Measurements from ENCODE around the gene CNFN.
A peak's percentile ranks its signal among the peaks of the same experiment; 100 is the strongest.

The CNFN gene

GRCh38 chr19:42407816-42408175 lies 17.7 kb upstream of the CNFN start:
- no peak for DNase-seq

DNA sequence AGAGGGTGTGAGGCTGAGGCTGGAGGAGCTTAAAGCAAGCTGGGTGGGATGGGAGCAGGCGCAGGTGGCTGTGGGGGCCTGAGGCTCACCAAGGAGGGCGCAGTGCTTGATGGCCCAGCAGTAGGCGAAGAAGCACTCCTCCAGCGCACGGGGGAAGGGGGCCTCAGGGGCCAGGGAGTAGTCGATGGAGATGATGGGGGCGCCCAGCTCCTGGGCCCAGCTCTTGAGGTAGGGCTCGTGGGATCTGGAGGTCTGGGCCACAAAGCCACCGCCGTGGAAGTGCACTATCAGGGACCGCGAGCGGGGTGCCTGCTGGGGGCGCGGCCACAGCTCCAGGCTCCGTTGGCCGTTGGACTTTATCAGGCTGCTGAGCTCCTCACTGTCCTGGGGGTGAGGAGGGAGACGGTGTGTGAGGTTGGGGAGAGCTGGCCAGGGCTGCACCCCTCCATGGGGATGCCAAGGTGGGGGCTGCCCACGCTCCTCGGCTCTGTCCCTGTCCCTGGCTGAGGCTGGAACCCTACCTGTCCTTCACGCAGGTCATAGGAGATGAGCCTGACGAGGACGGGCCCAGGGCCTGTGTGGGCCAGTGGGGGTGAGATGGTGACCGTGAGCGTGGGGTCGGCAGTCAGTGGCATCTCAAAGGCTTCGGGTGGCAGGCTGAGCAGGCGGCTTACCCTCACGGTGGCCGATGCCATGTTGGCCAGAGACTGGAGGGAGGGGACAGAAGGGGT lies 17.2 kb upstream of the CNFN start:
- DNase-seq = no peak

DNA sequence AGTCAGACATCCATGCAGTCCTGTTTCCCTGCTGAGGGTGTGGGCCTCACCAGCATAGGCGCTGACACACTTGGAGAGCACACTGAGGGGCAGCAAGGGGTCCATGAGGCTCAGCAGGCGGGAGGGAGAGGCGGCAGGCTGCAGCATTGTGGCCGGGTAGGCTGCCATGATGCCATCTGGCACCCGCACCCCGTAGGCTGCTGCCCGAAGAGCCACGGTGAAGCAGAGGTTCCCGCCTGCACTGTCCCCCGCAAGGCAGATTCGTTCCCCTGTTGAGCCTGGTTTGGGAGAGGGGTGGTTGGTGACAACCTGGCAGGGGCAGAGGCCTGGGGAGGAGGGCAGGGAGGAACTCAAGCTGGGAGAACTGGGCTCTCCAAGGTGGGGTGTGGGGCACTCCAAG lies 16.0 kb upstream of the CNFN start:
- DNase-seq = no peak

DNA sequence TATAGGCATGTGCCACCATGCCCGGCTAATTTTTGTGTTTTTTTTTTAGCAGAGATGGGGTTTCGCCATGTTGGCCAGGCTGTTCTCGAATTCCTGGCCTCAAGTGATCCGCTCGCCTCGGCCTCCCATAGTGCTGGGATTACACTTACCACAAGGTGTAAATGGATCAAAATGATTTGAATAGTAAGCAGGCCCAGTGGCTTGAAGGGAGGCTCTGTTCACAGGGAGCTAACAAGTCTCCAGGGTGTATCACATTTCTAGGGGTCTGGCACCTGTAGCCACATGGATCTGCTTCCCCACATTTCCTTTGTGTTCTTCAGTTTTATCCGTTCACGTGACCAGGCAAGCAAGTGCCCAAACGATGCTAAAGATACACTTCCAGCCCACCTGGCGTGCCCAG lies 13.5 kb upstream of the CNFN start:
- no peak for DNase-seq

DNA sequence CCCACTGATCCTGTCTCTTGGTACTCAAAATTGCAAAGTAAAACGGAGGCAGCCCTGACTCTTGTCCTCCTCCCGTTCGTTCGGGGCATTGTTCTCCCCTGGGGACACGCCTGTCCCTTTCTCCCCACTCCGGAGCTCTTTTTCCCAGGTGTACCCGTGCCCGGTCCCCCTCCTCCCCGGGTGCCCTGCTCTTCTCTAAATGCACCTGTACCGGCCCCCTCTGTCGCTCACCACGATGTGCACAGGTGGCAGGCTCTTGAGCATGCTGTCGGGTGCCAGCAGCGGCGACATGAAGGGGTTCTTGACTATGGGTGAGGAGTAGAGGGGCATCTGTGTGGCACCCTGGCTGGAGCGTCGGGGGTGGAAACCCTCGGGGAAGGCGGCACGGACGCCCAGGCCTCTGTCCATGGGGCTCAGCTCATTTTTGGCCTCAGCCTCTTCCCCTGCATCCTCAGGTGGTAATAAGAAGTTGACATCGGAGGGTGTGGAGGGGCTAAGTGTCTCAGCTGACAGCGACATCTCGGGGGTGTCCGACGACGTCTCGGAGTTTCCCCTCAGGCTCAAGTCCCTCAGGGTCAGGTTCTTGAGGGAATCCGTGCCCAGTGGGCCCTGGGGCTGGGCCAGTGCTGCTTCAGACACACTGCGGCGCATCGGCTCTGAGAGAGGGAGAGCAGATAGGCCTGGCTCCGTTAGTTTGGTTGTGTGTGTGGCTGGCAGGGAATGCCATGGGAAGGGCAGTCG lies 12.4 kb upstream of the CNFN start:
- DNase-seq = no peak

DNA sequence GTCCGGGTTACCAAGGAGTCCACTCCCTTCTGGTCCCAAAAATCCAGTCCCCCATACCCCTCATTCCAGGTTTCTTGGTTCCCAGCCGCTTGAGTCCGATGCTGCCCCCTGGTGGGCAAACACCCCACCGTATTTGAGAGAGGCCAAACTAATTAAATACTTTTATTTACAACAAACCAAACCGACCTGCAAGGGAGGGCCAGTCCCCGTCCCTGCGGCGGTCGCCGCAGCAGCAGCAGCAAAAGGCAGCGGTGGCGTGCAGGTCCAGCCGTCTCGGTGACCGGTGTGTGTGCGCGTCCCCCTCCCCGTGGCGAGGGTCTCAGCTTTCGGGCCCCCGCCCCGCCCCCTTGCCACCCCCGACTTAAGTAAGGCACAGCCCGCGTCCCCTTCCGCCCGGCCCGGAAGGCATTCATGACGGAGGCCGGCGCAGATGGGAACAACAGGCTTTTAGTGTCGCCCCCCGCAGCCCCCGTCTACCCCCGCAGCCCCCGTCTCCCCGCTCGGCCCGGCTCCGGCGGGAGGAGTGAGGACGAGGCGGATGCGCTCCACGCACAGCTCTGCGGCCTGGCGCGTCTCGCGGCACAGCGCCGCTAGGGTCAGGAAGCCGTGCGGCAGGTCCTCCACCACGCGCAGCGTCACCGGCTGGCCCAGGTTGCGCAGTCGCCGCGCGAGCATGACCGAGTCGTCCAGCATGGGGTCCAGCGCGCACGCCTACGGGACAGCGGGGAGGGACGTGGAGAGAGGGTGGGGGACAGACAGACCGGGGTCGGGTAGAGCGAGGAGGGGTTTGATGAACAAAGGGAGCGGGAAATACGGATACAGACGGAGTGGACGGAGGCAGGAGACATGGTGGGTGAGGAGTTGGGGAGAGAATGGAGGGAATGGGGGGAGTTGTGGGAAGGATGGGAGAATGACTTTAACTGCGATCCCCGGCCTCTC lies 11.5 kb upstream of the CNFN start:
- peak; percentile 48 for DNase-seq

DNA sequence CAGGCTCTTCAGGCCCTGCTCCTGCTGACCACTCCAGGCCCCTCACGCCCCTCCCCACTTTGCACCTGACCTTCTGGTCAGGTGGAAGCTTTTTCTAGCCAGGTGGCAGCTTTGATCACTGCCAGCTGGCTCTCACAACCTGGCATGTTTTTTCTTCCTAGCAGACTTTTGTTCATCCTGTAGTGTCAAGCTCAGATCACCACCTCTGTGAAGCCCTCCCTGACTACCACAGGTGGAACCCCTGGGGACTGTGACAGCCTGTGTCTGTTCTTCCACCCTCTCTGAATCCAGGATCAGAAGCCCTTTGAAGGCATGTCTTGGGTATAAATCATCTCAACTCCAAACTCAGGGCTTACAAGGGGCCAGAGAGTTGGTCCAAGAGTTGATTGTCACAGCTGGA lies 10.3 kb upstream of the CNFN start:
- no peak for DNase-seq

GRCh38 chr19:42397263-42398166 lies 7.4 kb upstream of the CNFN start:
- DNase-seq = no peak

DNA sequence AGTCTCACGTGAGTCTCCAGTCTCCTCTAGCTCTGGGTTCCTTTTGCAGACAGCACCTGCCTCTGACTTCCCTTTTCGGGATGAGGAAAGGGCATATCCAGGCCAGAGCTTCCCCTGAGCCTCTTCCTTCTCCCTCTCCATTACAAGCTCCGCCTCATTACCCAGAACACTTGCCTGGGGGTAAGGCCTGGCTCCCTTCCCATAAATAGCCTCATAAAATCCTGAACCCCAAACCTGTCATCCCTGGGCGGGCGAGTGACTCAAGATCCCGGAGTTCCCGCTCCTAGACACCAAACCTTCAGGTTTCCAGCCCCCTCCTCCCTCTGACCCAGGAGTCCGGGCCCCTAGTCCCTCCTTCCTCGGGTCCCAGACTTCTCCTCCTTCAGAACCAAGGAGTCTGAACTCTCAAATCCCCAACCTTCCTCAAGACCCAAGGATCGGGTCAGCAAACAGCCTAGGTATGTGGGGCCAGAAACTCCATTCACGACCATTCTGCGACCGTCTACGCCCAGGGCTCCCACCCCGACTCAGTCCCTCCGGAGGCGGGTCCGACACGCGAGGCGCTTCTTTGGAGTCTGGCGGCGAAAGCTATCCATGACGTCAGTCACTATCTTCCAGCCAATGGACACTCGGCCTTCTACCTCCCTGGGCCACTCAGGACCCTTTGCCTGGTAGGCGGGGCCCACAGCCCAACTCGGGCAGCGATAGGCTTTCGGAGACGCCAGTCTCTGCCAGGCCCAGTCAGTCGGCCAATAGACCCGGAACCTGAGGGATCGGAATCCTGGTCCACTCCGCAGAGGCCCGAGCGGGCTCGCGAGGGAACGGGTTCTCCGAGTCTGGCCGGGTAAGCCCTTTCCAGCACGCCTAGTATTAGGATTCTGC lies 6.5 kb upstream of the CNFN start:
- peak; percentile 100 for DNase-seq

GRCh38 chr19:42394751-42395150 lies 4.7 kb upstream of the CNFN start:
- no peak for DNase-seq

DNA sequence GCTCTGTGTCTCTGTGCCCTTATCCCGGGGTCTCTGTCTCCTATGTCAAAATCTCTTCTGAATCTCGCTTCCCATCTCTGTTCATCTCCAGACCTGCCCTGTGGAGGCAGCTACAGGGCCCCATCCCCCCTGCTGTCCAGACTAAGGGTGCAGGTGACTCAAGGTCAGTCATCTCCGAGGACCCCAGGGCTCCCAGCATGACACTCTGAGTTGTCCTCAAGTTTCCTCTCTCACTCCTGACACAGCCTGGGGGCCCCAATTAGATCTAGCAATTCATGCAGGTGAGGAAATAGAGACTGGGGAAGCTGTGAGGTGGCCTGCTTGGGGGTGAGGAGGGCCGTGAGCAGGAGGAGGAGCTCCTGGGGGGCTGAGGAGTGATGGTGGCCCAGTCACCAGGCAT lies 2.1 kb upstream of the CNFN start:
- DNase-seq = no peak

- no peak for DNase-seq
Observed at GRCh38 chr19:42388851-42389489, 1.1 kb downstream of the CNFN start.

DNA sequence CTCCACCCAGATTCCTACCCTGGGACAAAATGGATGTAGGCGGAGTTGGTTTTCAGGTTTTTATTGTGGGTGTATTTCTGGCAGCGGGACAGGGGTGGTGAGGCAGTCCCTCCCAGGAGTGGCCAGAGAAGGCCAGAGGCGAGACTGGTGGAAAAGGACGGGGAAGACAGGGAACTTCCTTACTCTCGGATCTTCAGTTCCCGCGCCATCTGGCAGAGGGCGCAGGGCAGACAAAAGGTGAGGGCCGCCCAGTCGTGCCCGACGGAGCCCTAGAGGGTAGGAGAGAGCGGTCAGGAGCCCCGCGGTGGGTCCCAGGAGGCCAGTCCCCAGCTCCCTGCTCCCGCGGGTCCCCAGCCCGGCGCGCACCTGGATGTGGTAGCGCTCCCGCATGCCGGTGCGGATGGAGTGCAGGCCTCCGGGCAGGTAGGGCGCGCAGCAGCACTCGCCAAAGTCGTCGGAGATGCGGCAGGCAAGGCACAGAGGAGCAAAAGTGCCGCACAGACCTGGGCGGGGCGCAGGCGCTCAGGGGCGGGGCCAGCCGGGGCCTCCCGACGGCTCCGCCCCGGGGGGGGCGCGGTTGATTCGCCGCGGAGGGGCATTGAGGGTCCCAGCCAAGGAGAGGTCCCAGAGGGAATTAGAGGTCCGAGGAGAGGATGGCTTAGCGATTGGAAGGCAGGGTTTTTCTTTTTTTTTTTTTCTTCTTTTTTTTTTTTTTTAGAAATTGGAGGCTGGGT lies 3.0 kb downstream of the CNFN start:
- DNase-seq = peak; percentile 73

GRCh38 chr19:42380155-42380554 lies 9.9 kb downstream of the CNFN start:
- no peak for DNase-seq

DNA sequence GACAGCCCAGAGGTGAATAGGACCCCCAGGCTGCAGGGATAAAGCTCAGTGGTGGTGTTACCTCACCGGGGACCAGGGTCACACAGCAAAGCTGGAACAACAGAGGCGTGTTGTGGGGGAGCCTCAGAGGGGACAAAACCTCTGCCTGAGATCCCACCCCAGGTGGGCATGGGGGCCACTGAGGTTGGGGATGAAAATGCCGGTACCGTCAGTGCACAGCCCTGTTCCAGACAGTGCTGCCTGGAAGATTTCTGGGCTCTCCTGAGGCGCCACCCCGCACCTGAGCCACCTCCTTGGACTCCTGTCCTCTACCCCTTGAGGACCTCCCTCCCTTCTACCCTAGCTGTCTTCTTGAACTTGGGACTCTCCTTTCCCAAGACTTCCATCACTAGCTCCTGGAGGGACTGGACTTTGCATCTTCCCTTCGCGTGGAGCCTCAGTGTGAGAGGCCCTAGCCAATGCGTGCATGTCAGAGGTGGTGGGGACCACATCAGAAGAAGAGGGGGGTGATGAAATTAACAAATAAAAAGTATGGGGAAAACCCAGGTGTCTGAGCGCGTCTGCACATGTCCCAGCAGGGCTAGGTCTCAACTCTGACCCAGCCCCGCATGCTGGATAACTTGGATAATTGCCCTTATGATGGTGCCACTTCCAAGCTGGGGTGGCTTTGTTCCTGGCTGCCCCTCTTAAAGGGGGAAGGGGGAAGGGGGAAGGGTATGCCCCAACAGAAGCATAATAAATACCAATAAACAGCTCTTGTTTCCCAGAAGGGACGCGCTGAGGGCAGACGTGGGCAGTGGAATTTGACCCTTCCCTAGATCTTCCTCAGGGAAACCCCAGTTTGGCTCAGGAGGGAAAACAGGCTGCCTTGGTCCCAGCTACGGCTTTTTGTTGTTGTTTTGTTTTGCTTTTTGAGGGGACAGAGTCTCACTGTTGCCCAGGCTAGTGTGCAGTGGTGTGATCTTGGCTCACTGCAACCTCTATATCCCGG lies 11.6 kb downstream of the CNFN start:
- no peak for DNase-seq

- no peak for DNase-seq
Observed at GRCh38 chr19:42376177-42376555, 13.9 kb downstream of the CNFN start.

- no peak for DNase-seq
Observed at GRCh38 chr19:42375415-42376176, 14.5 kb downstream of the CNFN start.

DNA sequence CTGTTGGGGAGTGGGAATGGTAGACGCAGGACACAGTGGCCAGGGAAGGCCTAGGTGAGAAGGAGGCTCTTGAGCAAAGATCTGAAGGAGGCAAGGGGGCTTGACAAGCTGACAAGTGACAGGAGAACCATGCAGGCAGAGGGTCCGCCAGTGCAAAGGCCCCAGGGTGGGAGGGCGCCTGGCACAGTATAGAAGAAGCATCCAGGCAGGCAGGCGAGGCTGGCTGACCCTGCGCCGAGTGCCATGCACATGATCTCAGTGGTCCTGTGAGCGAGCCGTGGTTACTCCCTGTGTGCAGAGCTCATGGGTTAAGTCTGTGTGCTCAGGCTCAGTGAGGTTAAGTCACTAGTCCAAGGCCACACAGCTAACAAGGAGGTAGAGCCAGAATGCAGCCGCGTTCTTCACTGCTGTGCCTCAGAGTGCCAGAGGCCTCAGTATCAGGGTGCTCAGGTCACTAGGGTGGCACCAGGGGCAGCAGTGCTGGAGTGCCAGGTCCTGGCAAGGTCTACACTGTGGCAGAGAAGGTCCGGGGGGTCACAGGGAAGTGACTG lies 15.2 kb downstream of the CNFN start:
- no peak for DNase-seq
